ENCODE data around the gene SURF2. TPM values are rescaled to one million over a fixed set of nuclear protein-coding genes. Genes with fewer than 3 reads are reported as not detected.

The SURF2 gene
- total RNA-seq, 1 experiment from 2014 or later: 42.0 TPM

- Histone ChIP-seq H3K9me3 (ENCODE audit: low read depth, low read length, poor library complexity, severe bottlenecking) (no peaks in the 10 kb centered on the region), H3K27me3 (replicated peaks; ENCODE audit: insufficient read depth, low read depth, low read length, poor library complexity) (no peaks in the 10 kb centered on the region), H3K36me3 (ENCODE audit: insufficient read depth, low read length, poor library complexity, severe bottlenecking) (no peaks in the 10 kb centered on the region), H3K4me3 (ENCODE audit: low read depth, low read length, poor library complexity, severe bottlenecking) (no peak overlapping the region), H3K4me1 (ENCODE audit: insufficient read depth, low read length, poor library complexity, severe bottlenecking) (no peaks in the 10 kb centered on the region), H3K27ac (ENCODE audit: low read depth, low read length, poor library complexity, severe bottlenecking) (no peak overlapping the region)
- TF ChIP-seq EZH2 (IDR thresholded peaks at IDR 0.05; ENCODE audit: borderline replicate concordance, low read depth, low read length, poor library complexity, severe bottlenecking): no peak
- TF ChIP-seq CTCF (conservative IDR thresholded peaks at IDR 0.05; ENCODE audit: low read depth, low read length): no peak
- intact Hi-C loops (cut with micrococcal nuclease; ENCODE audit: unreplicated experiment): no loop called here
- BruUV-seq (replicated peaks): no TSS peak
- ChIA-PET POLR2A (ENCODE audit: low non-redundant PET) (no interaction called here), CTCF (no interaction called here)
- no peak for DNase-seq (ENCODE audit: low spot score)
Measured at GRCh38 chr9:133387680-133388079, 31.3 kb downstream of the SURF2 start.

GRCh38 chr9:133389025-133389557 lies 32.7 kb downstream of the SURF2 start:
- POLR2A ChIA-PET (ENCODE audit: low non-redundant PET): no interaction called here

GRCh38 chr9:133389562-133389961 lies 33.2 kb downstream of the SURF2 start:
- no peaks in the 10 kb centered on the region for H3K27me3 ChIP-seq (replicated peaks; ENCODE audit: insufficient read depth, low read depth, low read length, poor library complexity)
- POLR2A ChIA-PET (ENCODE audit: low non-redundant PET): no interaction called here
- BruUV-seq (replicated peaks): no TSS peak
- CTCF ChIA-PET: no interaction called here
- no peak for DNase-seq (ENCODE audit: low spot score)
- H3K4me3 ChIP-seq (ENCODE audit: low read depth, low read length, poor library complexity, severe bottlenecking): no peak overlapping the region
- H3K36me3 ChIP-seq (ENCODE audit: insufficient read depth, low read length, poor library complexity, severe bottlenecking): no peaks in the 10 kb centered on the region
- intact Hi-C loops (cut with micrococcal nuclease; ENCODE audit: unreplicated experiment): no loop called here
- H3K27ac ChIP-seq (ENCODE audit: low read depth, low read length, poor library complexity, severe bottlenecking): no peak overlapping the region
- no peaks in the 10 kb centered on the region for H3K4me1 ChIP-seq (ENCODE audit: insufficient read depth, low read length, poor library complexity, severe bottlenecking)
- TF ChIP-seq EZH2 (IDR thresholded peaks at IDR 0.05; ENCODE audit: borderline replicate concordance, low read depth, low read length, poor library complexity, severe bottlenecking) (no peak), CTCF (conservative IDR thresholded peaks at IDR 0.05; ENCODE audit: low read depth, low read length) (no peak)
- H3K9me3 ChIP-seq (ENCODE audit: low read depth, low read length, poor library complexity, severe bottlenecking): no peaks in the 10 kb centered on the region

More at GRCh38 chr9:133389025-133389557, 32.7 kb downstream of the SURF2 start:
- H3K4me1 ChIP-seq (ENCODE audit: insufficient read depth, low read length, poor library complexity, severe bottlenecking): no peaks in the 10 kb centered on the region
- H3K4me3 ChIP-seq (ENCODE audit: low read depth, low read length, poor library complexity, severe bottlenecking): no peak overlapping the region
- H3K9me3 ChIP-seq (ENCODE audit: low read depth, low read length, poor library complexity, severe bottlenecking): no peaks in the 10 kb centered on the region
- BruUV-seq (replicated peaks): no TSS peak
- TF ChIP-seq CTCF (conservative IDR thresholded peaks at IDR 0.05; ENCODE audit: low read depth, low read length): no peak
- TF ChIP-seq EZH2 (IDR thresholded peaks at IDR 0.05; ENCODE audit: borderline replicate concordance, low read depth, low read length, poor library complexity, severe bottlenecking): no peak
- no peak overlapping the region for H3K27ac ChIP-seq (ENCODE audit: low read depth, low read length, poor library complexity, severe bottlenecking)
- CTCF ChIA-PET: no interaction called here
- no peaks in the 10 kb centered on the region for H3K27me3 ChIP-seq (replicated peaks; ENCODE audit: insufficient read depth, low read depth, low read length, poor library complexity)
- H3K36me3 ChIP-seq (ENCODE audit: insufficient read depth, low read length, poor library complexity, severe bottlenecking): no peaks in the 10 kb centered on the region
- intact Hi-C loops (cut with micrococcal nuclease; ENCODE audit: unreplicated experiment): no loop called here
- no peak for DNase-seq (ENCODE audit: low spot score)
